ENCODE results near the gene SRSF12. TPM values are rescaled to one million over a fixed set of nuclear protein-coding genes. Genes with fewer than 3 reads are reported as not detected.
"Not testable (repeated sequence)": the region's sequence is repeated elsewhere in the genome, so short reads cannot be mapped to it uniquely, and the experiment has no call there.

Gene SRSF12
- total RNA-seq, 2 donors from 2014 or later, result 1.0 to 5.7 TPM

DNA sequence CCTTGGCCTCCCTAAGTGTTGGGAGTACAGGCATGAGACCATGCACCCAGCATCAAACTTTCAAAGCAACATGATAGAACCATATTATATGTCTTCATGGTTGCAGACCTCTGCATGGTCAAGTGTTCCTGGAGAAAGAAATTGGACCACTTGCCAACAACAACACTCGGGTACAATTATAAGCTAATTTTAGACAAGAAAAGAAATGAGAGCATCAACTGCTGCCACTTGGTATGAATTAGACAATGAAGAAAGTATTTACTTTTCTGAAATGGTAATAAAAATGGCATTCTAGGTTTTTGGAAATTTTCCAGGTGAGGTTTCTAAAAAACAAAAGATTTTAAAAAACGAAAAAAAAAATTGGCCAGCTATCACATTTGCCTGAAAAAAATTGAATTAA is 20.3 kb upstream of the SRSF12 start:
- TF ChIP-seq POLR2A (IDR thresholded peaks at IDR 0.05) (no peak), POLR2AphosphoS5 (IDR thresholded peaks at IDR 0.05) (no peak)
- TF ChIP-seq, protein P1, sequence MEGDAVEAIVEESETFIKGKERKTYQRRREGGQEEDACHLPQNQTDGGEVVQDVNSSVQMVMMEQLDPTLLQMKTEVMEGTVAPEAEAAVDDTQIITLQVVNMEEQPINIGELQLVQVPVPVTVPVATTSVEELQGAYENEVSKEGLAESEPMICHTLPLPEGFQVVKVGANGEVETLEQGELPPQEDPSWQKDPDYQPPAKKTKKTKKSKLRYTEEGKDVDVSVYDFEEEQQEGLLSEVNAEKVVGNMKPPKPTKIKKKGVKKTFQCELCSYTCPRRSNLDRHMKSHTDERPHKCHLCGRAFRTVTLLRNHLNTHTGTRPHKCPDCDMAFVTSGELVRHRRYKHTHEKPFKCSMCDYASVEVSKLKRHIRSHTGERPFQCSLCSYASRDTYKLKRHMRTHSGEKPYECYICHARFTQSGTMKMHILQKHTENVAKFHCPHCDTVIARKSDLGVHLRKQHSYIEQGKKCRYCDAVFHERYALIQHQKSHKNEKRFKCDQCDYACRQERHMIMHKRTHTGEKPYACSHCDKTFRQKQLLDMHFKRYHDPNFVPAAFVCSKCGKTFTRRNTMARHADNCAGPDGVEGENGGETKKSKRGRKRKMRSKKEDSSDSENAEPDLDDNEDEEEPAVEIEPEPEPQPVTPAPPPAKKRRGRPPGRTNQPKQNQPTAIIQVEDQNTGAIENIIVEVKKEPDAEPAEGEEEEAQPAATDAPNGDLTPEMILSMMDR (IDR thresholded peaks at IDR 0.05), result no peak
- Histone ChIP-seq H3K4me1 (replicated peaks) (no peaks in the 10 kb centered on the region), H3K27ac (no peak overlapping the region), H3K4me3 (no peak overlapping the region), H3K27me3 (replicated peaks; ENCODE audit: insufficient read depth) (no peaks in the 10 kb centered on the region), H3K36me3 (no peaks in the 10 kb centered on the region), H3K9me3 (no peaks in the 10 kb centered on the region)
- WGBS, result 39% methylated on average over 2 of the region's 2 CpGs
- no peak for DNase-seq (ENCODE audit: low spot score)
- intact Hi-C loops (cut with DNase I), result no loop called here

DNA sequence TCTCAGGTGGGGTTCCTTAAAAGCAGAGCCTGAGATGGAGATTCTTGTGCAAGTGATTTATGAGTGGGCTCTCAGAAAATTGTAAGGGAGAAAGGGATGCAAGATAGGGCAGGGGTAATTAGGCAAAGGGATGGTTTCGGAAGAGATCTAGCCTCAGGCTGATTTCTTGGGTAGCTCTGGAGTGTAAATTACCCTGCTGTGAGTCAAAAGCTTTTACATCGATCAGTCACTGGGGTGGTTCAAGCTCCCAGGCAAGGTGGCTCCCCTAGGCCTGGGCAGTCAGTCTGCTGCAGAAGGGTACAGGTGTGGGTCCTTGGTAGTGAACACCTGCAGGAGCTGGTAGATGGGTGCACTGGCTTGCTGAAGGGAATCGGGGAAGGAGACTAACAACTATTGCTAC is 16.9 kb upstream of the SRSF12 start:
- intact Hi-C loops (cut with DNase I), result no loop called here
- no peaks in the 10 kb centered on the region for H3K4me1 ChIP-seq (replicated peaks)
- no peaks in the 10 kb centered on the region for H3K27me3 ChIP-seq (replicated peaks; ENCODE audit: insufficient read depth)
- H3K4me3 ChIP-seq, result no peak overlapping the region
- no peak overlapping the region for H3K27ac ChIP-seq
- WGBS, result 90% methylated on average over 3 of the region's 3 CpGs
- no peak for DNase-seq (ENCODE audit: low spot score)
- TF ChIP-seq, protein P1 (IDR thresholded peaks at IDR 0.05), result no peak
- no peak for TF ChIP-seq POLR2AphosphoS5 (IDR thresholded peaks at IDR 0.05)
- no peak for TF ChIP-seq POLR2A (IDR thresholded peaks at IDR 0.05)
- no peaks in the 10 kb centered on the region for H3K36me3 ChIP-seq
- no peaks in the 10 kb centered on the region for H3K9me3 ChIP-seq

DNA sequence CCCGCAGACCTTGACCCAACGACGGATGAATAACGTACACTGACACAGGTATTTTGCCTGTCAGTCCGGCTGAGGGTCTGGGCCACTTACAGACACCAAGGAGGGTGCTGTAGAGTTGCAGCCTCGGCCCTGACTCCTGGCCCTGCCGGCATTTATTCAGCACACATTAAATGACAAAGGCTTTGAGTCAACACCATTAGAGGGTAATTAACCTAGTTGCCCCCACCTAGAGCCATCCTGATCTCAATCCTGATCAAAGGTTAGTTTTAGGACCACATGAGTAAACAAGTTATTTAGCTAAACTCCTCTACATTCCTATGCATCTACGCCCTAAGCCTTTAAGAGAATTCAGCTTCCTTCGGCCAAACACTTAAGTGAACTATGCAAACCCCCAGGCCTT is 16.1 kb upstream of the SRSF12 start:
- Histone ChIP-seq H3K4me3 (no peak overlapping the region), H3K9me3 (no peaks in the 10 kb centered on the region), H3K4me1 (replicated peaks) (no peaks in the 10 kb centered on the region), H3K27ac (no peak overlapping the region), H3K36me3 (no peaks in the 10 kb centered on the region), H3K27me3 (replicated peaks; ENCODE audit: insufficient read depth) (no peaks in the 10 kb centered on the region)
- WGBS, result 84% methylated on average over 9 of the region's 9 CpGs
- DNase-seq (ENCODE audit: low spot score), result no peak
- intact Hi-C loops (cut with DNase I), result no loop called here
- TF ChIP-seq, protein P1 (IDR thresholded peaks at IDR 0.05), result no peak
- TF ChIP-seq POLR2AphosphoS5 (IDR thresholded peaks at IDR 0.05) (no peak), POLR2A (IDR thresholded peaks at IDR 0.05) (no peak)

DNA sequence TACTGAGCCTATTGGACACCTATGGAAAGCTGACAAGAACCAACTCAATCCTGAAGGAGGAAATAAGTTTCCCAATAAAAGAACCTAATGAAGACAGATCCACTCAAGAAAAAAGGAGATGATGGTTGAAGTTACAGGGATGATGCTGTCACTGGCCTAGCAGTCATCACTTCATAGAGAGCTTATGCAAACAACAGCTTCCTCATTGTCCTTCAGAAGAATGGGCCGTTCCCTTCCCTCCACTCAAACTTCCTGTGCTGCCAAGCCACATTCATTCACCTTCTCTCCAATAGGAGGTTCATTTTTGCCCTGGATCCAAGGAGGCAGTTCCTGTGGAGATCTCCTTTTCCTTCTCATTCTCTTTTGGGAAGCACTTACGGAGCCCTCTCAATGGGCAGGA is 14.2 kb upstream of the SRSF12 start:
- WGBS, result 77% methylated on average over 2 of the region's 2 CpGs
- Histone ChIP-seq H3K36me3 (no peaks in the 10 kb centered on the region), H3K27me3 (replicated peaks; ENCODE audit: insufficient read depth) (no peaks in the 10 kb centered on the region), H3K4me3 (no peak overlapping the region), H3K27ac (no peak overlapping the region), H3K9me3 (no peaks in the 10 kb centered on the region), H3K4me1 (replicated peaks) (no peaks in the 10 kb centered on the region)
- no peak for DNase-seq (ENCODE audit: low spot score)
- TF ChIP-seq, protein P1 (IDR thresholded peaks at IDR 0.05), result no peak
- no peak for TF ChIP-seq POLR2A (IDR thresholded peaks at IDR 0.05)
- no peak for TF ChIP-seq POLR2AphosphoS5 (IDR thresholded peaks at IDR 0.05)
- intact Hi-C loops (cut with DNase I), result no loop called here

DNA sequence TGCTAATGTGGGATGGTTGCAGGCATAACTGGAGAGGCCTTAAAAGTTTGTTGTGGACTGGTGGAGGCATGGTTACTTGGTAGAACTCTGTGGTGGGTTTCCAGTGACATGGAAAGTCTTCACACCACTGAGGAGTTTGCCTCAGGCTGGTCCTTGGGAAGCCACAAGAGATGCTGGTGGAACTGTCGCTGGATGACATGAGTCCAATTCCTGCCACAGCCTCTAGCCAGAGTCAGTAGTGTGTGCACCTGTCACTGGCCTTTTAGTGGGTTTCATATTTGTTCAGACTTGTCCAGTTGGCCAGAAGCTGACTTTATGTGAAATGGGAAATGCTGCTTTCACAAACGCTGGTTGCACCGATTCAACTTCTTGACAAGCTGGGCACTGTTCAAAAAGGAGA is 13.7 kb upstream of the SRSF12 start:
- H3K27ac ChIP-seq, result no peak overlapping the region
- no peaks in the 10 kb centered on the region for H3K27me3 ChIP-seq (replicated peaks; ENCODE audit: insufficient read depth)
- no peaks in the 10 kb centered on the region for H3K9me3 ChIP-seq
- TF ChIP-seq, protein P1 (IDR thresholded peaks at IDR 0.05), result no peak
- TF ChIP-seq POLR2A (IDR thresholded peaks at IDR 0.05) (no peak), POLR2AphosphoS5 (IDR thresholded peaks at IDR 0.05) (no peak)
- H3K36me3 ChIP-seq, result no peaks in the 10 kb centered on the region
- no peak overlapping the region for H3K4me3 ChIP-seq
- DNase-seq (ENCODE audit: low spot score), result no peak
- intact Hi-C loops (cut with DNase I), result no loop called here
- no peaks in the 10 kb centered on the region for H3K4me1 ChIP-seq (replicated peaks)
- WGBS, result 71% methylated on average over 3 of the region's 3 CpGs

DNA sequence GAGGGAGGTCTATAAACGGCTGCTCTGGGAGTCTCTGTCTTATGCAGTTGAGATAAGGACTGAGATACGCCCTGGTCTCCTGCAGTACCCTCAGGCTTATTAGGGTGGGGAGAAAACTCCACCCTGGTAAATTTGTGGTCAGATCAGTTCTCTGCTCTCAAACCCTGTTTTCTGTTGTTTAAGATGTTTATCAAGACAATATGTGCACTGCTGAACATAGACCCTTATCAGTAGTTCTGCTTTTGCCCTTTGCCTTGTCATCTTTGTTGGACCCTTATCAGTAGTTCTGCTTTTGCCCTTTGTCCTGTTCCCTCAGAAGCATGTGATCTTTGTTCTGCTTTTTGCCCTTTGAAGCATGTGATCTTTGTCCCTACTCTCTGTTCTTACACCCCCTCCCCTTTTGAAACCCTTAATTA is 10.4 kb upstream of the SRSF12 start:
- intact Hi-C loops (cut with DNase I); H3K4me3 ChIP-seq; H3K4me1 ChIP-seq (replicated peaks); DNase-seq (ENCODE audit: low spot score); H3K27ac ChIP-seq; H3K27me3 ChIP-seq (replicated peaks; ENCODE audit: insufficient read depth); H3K9me3 ChIP-seq; H3K36me3 ChIP-seq: not testable (repeated sequence)
- WGBS, result 85% methylated on average over 2 of the region's 2 CpGs

Data from prostate gland (tissue), 2 donors.